IPS-20b (cell line): ENCODE results near the gene GOSR2.

Experiments used
- H3K27ac ChIP-seq: one replicate; pipeline ENCODE4 v1.5.1; 2013; ENCODE audit warnings: low read length
- H3K27me3 ChIP-seq: 2 replicates; pipeline ENCODE4 v1.6.1; 2013; ENCODE audit warnings: mild to moderate bottlenecking, low read length, inconsistent platforms; ENCODE audit not compliant: insufficient read depth
- H3K36me3 ChIP-seq: 2 replicates; pipeline ENCODE4 v1.6.1; 2013; ENCODE audit warnings: low read depth, mild to moderate bottlenecking, inconsistent platforms, low read length, moderate library complexity; ENCODE audit not compliant: insufficient read depth
- H3K4me1 ChIP-seq: 2 replicates; pipeline ENCODE4 v1.6.1; 2013; ENCODE audit warnings: mild to moderate bottlenecking, control low read depth, inconsistent platforms, low read length, moderate library complexity; ENCODE audit not compliant: insufficient read depth
- H3K4me3 ChIP-seq: 2 replicates; pipeline ENCODE4 v1.5.1; 2013; ENCODE audit warnings: mild to moderate bottlenecking, low read length, inconsistent platforms
- H3K9ac ChIP-seq: 2 replicates; pipeline ENCODE4 v1.6.1; 2013; ENCODE audit warnings: low read depth, mild to moderate bottlenecking, inconsistent platforms, low read length, moderate library complexity
- H3K9me3 ChIP-seq: 2 replicates; pipeline ENCODE4 v1.6.1; 2013; ENCODE audit warnings: mild to moderate bottlenecking, low read depth, low read length, inconsistent platforms; ENCODE audit not compliant: insufficient read depth

Gene GOSR2

DNA sequence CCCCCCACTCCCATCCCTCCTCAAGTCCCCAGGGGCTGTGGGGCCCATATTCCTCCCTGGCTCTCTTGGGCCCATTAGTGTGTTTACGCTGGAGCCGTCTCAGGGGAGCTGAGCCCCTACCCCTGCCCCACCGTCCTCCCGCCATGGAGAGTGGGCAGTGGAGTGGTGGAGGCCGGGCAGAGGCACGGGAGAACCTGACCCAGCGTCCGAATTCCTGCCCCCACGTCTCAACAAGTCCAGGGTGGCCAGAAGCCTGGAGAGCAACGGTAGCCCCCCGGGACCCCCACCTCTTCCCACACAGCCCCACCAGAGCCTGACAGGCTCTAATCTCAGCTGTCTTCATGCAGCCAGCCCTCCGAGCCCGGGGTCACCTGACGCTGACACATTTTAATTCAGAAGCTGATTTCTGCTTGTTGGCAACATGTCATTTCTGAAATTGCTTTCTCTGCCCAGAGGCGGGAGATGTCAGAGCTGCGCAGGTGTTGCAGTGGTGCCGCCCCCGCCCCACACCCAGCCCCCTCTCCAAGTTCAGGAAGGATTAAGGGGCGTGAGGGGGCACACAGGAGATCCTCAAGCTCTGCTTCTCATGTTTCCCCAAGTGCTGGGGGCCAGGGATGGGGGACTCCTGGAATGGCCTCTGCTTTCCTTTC is 39.0 kb upstream of the GOSR2 start:
- no peak overlapping the region for H3K27ac ChIP-seq
- H3K27me3 ChIP-seq, result no peaks in the 10 kb centered on the region; the same call in none of the 2 replicates
- no peaks in the 10 kb centered on the region for H3K36me3 ChIP-seq
- H3K4me1 ChIP-seq, result no peaks in the 10 kb centered on the region
- no peak overlapping the region for H3K4me3 ChIP-seq
- no peaks in the 10 kb centered on the region for H3K9me3 ChIP-seq
- H3K9ac ChIP-seq, result no peak overlapping the region

GRCh38 chr17:46884552-46884951 is 38.4 kb upstream of the GOSR2 start:
- no peaks in the 10 kb centered on the region for H3K4me1 ChIP-seq
- no peaks in the 10 kb centered on the region for H3K36me3 ChIP-seq

GRCh38 chr17:46885415-46886309 is 37.3 kb upstream of the GOSR2 start:
- Histone ChIP-seq H3K36me3 (no peaks in the 10 kb centered on the region), H3K27ac (no peak overlapping the region), H3K4me3 (no peak overlapping the region), H3K9ac (no peak overlapping the region), H3K4me1 (peaks cover 3% of the 10 kb centered on the region; the same call in 1 of the 2 replicates), H3K9me3 (no peaks in the 10 kb centered on the region), H3K27me3 (no peaks in the 10 kb centered on the region; the same call in none of the 2 replicates)

More at GRCh38 chr17:46884552-46884951, 38.4 kb upstream of the GOSR2 start:
- Histone ChIP-seq H3K27me3 (no peaks in the 10 kb centered on the region; the same call in none of the 2 replicates), H3K9me3 (no peaks in the 10 kb centered on the region), H3K4me3 (no peak overlapping the region), H3K9ac (no peak overlapping the region), H3K27ac (no peak overlapping the region)

GRCh38 chr17:46886310-46886663 is 36.7 kb upstream of the GOSR2 start:
- Histone ChIP-seq H3K36me3 (no peaks in the 10 kb centered on the region), H3K27me3 (no peaks in the 10 kb centered on the region; the same call in none of the 2 replicates), H3K27ac (no peak overlapping the region), H3K4me3 (no peak overlapping the region), H3K9ac (no peak overlapping the region), H3K9me3 (no peaks in the 10 kb centered on the region), H3K4me1 (peaks cover 3% of the 10 kb centered on the region; the same call in 1 of the 2 replicates)

GRCh38 chr17:46887717-46888116 is 35.2 kb upstream of the GOSR2 start:
- H3K9ac ChIP-seq, result no peak overlapping the region

DNA sequence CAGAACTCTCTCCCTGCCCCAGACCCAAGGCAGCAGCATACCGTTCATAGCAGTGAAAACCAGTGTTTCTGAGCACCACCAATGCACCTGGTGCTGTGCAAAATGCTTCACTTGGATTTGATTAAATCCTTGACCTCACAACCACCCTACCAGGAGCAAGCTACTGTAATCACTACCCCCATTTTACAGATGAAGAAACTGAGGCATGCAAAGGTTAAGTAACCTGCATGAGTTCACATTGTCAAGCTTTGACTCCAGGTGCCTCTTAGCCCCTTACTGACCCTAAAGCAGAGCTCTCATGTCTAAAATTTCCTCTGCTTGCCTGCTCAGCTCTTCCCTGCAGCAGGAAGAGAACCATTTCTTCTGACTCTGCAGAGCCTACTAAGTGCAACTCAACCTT is 34.2 kb upstream of the GOSR2 start:
- H3K27ac ChIP-seq, result no peak overlapping the region
- peaks cover 3% of the 10 kb centered on the region; the same call in 1 of the 2 replicates for H3K4me1 ChIP-seq
- H3K4me3 ChIP-seq, result no peak overlapping the region
- no peaks in the 10 kb centered on the region for H3K36me3 ChIP-seq
- no peaks in the 10 kb centered on the region; the same call in none of the 2 replicates for H3K27me3 ChIP-seq
- H3K9ac ChIP-seq, result no peak overlapping the region
- H3K9me3 ChIP-seq, result no peaks in the 10 kb centered on the region

More at GRCh38 chr17:46887717-46888116, 35.2 kb upstream of the GOSR2 start:
- Histone ChIP-seq H3K4me1 (peaks cover 3% of the 10 kb centered on the region; the same call in 1 of the 2 replicates), H3K4me3 (no peak overlapping the region), H3K27ac (no peak overlapping the region), H3K27me3 (no peaks in the 10 kb centered on the region; the same call in none of the 2 replicates), H3K9me3 (no peaks in the 10 kb centered on the region), H3K36me3 (no peaks in the 10 kb centered on the region)

DNA sequence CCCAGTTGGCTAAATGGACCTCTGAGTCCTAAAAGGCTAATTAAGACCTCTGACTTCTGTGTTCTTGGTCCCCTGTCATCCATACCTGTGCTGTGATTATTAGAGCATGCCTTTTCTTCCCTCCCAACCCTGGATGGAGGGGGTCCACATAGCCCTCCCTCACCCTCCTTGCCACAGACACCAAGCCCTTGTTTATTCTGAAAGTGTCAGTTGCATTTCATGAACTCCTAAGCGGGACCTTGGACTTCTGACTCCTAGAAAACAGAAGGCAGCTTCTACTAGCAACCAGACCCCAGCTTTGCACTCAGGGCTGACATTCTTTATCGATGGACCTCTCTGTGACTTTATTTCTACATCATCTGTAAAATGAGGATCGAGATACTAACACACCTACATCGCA is 33.4 kb upstream of the GOSR2 start:
- H3K9ac ChIP-seq, result no peak overlapping the region

GRCh38 chr17:46889992-46890564 is 32.9 kb upstream of the GOSR2 start:
- H3K36me3 ChIP-seq, result no peaks in the 10 kb centered on the region
- H3K27me3 ChIP-seq, result no peaks in the 10 kb centered on the region; the same call in none of the 2 replicates
- no peak overlapping the region for H3K27ac ChIP-seq
- no peaks in the 10 kb centered on the region for H3K9me3 ChIP-seq
- H3K4me1 ChIP-seq, result peaks cover 3% of the 10 kb centered on the region; the same call in 1 of the 2 replicates
- no peak overlapping the region for H3K4me3 ChIP-seq
- H3K9ac ChIP-seq, result no peak overlapping the region

More for the DNA sequence above, 33.4 kb upstream of the GOSR2 start:
- Histone ChIP-seq H3K27me3 (no peaks in the 10 kb centered on the region; the same call in none of the 2 replicates), H3K4me3 (no peak overlapping the region), H3K27ac (no peak overlapping the region), H3K9me3 (no peaks in the 10 kb centered on the region), H3K4me1 (peaks cover 3% of the 10 kb centered on the region; the same call in 1 of the 2 replicates), H3K36me3 (no peaks in the 10 kb centered on the region)

DNA sequence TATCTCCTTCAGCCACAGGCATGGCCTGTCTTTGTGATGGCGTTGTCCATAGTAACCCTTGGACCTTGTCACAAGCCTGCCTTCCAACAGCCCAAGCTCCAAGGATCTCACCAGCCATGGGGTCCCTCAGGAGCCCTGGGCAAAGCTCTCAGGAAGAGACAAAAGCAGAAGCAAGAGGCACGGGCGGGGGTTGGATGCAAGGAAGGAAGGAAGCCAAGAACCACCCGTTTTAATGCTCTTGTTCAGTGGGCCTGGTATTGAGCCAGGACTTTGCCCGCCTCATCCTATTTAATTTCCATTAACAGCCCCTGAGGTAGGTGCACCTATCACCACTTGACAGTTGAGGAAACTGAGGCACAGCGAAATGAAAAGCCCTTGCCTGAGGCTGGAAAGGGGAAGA is 32.3 kb upstream of the GOSR2 start:
- Histone ChIP-seq H3K27me3 (no peaks in the 10 kb centered on the region; the same call in none of the 2 replicates), H3K27ac (no peak overlapping the region), H3K4me1 (peaks cover 3% of the 10 kb centered on the region; the same call in 1 of the 2 replicates), H3K4me3 (no peak overlapping the region), H3K9ac (no peak overlapping the region), H3K36me3 (no peaks in the 10 kb centered on the region), H3K9me3 (no peaks in the 10 kb centered on the region)

DNA sequence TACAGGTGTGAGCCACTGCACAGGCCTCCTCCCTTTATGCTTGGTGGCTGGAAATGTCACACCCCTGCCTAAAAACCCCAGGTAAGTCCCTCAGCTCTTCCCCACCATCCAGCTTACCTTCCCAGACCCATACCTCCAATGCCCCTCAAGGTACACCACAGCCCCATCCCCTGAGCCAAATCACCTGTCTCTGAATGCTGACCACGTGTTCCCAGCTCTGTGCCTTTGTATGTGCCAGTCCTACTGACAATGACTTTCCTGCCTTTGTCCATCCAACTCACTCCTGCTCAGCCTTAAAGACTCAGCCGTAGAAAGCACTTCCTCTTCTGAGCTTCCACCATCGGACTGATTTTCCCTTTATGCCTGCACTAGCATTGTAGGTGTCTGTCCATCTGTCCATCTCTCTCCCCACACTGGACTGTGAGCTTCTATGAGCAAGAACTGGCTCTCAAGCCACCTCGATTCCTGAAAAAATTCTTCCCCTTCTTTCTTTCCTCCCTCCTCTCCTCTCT is 30.7 kb upstream of the GOSR2 start:
- H3K4me1 ChIP-seq, result peaks cover 3% of the 10 kb centered on the region; the same call in 1 of the 2 replicates
- H3K4me3 ChIP-seq, result no peak overlapping the region
- H3K27ac ChIP-seq, result no peak overlapping the region
- H3K27me3 ChIP-seq, result no peaks in the 10 kb centered on the region
- no peaks in the 10 kb centered on the region for H3K9me3 ChIP-seq
- no peaks in the 10 kb centered on the region for H3K36me3 ChIP-seq
- H3K9ac ChIP-seq, result no peak overlapping the region

DNA sequence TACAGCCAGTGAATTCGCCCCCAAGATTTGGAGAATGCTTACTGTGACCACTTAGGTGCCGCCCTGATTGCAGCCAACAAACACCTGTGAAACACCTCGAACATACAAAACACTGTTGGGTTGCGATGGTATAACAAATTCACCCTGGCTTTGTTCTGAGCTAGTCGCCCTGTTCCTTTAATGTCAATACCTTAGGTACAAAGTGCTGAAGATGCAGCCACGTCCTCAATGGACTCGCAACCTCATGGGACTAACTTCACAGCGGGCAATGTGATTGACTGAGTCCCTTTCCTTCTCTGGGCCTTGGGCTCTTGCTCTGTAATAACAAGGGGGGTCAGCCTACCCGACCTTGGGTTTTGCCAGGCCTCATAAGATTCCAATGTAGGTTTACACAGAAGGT is 28.9 kb upstream of the GOSR2 start:
- Histone ChIP-seq H3K27ac (no peak overlapping the region), H3K36me3 (no peaks in the 10 kb centered on the region), H3K4me1 (peaks cover 3% of the 10 kb centered on the region; the same call in 1 of the 2 replicates), H3K4me3 (no peak overlapping the region), H3K9ac (no peak overlapping the region), H3K27me3 (no peaks in the 10 kb centered on the region), H3K9me3 (0 out of 2 replicates have a peak, but pooled peaks cover 3% of the 10 kb centered on the region)
